GM19395 (cell line): Measurements from ENCODE around the gene SUPT3H.
"Not testable (repeated sequence)": the region's sequence is repeated elsewhere in the genome, so short reads cannot be mapped to it uniquely, and the experiment has no call there.

Experiments
- ATAC-seq: cut with Tn5 transposase; IDR thresholded peaks from one replicate; pipeline ENCODE4 v1.9.1; 2021; ENCODE audit warnings: mild to moderate bottlenecking, moderate library complexity; ENCODE audit not compliant: unreplicated experiment

The SUPT3H gene

GRCh38 chr6:45327956-45328522, 49.7 kb downstream of the SUPT3H start, which contains the start of gene RUNX2:
Gene RUNX2, plus strand, starts transcription at chr6:45328330. Its CDS starts 397 bp downstream, at chr6:45328727.
- ATAC-seq, result no peak

GRCh38 chr6:45326698-45327417, 50.9 kb downstream of the SUPT3H start:
- no peak for ATAC-seq

- no peak for ATAC-seq
These were observed 54.0 kb downstream of the SUPT3H start for GRCh38 chr6:45323656-45324224.

GRCh38 chr6:45320349-45320748, 57.4 kb downstream of the SUPT3H start:
- no peak for ATAC-seq

GRCh38 chr6:45314146-45314545, 63.6 kb downstream of the SUPT3H start:
- ATAC-seq, result no peak

GRCh38 chr6:45310118-45310788, 67.5 kb downstream of the SUPT3H start:
- ATAC-seq, result no peak

GRCh38 chr6:45305546-45305945, 72.2 kb downstream of the SUPT3H start:
- no peak for ATAC-seq

- no peak for ATAC-seq
These were observed 74.9 kb downstream of the SUPT3H start for GRCh38 chr6:45302832-45303231.

- ATAC-seq, result no peak
These were observed 76.2 kb downstream of the SUPT3H start for GRCh38 chr6:45301348-45302142.

GRCh38 chr6:45300736-45301135, 77.0 kb downstream of the SUPT3H start:
- ATAC-seq, result no peak

- no peak for ATAC-seq
These were observed 78.6 kb downstream of the SUPT3H start for GRCh38 chr6:45299096-45299581.

GRCh38 chr6:45297320-45297719, 80.4 kb downstream of the SUPT3H start:
- ATAC-seq, result no peak

GRCh38 chr6:45294065-45294701, 83.6 kb downstream of the SUPT3H start:
- ATAC-seq, result not testable (repeated sequence)

- no peak for ATAC-seq
These were observed 84.4 kb downstream of the SUPT3H start for GRCh38 chr6:45293306-45293705.

GRCh38 chr6:45289751-45290514, 87.8 kb downstream of the SUPT3H start:
- ATAC-seq, result no peak

GRCh38 chr6:45286707-45287106, 91.0 kb downstream of the SUPT3H start:
- ATAC-seq, result not testable (repeated sequence)

GRCh38 chr6:45278367-45278766, 99.4 kb downstream of the SUPT3H start:
- no peak for ATAC-seq

GRCh38 chr6:45277741-45278140, 100.0 kb downstream of the SUPT3H start:
- ATAC-seq, result not testable (repeated sequence)

GRCh38 chr6:45275358-45275757, 102.4 kb downstream of the SUPT3H start:
- ATAC-seq, result no peak
